PC-9 (cell line): ENCODE results near the gene UBA3.

Experiments
- EZH2 ChIP-seq: fragments of 200-600 bp; sonication (generic); IDR thresholded peaks from 2 replicates; pipeline ENCODE4 v1.8.0; 2017; ENCODE audit warnings: antibody characterized with exemption, low read depth
- TF ChIP-seq, protein P1 (sequence below): fragments of 200-600 bp; sonication (generic); conservative IDR thresholded peaks from 2 replicates; pipeline ENCODE4 v1.6.1; 2017; ENCODE audit warnings: mixed run types, antibody characterized with exemption, mild to moderate bottlenecking, moderate library complexity

DNA sequence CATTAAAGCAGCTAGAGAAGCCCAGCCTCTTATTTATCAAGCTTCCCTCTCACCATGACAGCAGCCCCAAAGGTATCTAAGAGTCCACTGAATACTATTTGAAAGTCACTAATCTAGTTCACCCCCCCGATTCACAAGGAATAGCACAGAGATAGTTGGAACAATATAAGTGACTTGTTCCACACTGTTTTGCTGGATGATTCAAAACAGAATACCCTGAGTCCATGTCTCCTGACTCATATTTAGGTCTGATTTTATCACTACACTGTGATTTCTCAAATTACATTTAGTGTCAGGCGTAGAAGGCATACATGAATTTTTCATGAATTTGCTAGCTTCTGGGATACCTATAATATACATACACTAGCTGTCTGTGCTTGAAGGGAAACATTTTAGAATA lies 48.0 kb downstream of the UBA3 start:
- TF ChIP-seq EZH2, result no peak
- TF ChIP-seq, protein P1, sequence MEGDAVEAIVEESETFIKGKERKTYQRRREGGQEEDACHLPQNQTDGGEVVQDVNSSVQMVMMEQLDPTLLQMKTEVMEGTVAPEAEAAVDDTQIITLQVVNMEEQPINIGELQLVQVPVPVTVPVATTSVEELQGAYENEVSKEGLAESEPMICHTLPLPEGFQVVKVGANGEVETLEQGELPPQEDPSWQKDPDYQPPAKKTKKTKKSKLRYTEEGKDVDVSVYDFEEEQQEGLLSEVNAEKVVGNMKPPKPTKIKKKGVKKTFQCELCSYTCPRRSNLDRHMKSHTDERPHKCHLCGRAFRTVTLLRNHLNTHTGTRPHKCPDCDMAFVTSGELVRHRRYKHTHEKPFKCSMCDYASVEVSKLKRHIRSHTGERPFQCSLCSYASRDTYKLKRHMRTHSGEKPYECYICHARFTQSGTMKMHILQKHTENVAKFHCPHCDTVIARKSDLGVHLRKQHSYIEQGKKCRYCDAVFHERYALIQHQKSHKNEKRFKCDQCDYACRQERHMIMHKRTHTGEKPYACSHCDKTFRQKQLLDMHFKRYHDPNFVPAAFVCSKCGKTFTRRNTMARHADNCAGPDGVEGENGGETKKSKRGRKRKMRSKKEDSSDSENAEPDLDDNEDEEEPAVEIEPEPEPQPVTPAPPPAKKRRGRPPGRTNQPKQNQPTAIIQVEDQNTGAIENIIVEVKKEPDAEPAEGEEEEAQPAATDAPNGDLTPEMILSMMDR, result no peak
